Thyroid gland (tissue), 4 donors: ENCODE results near the gene PLXNA1.

Experiments used
- POLR2A ChIP-seq, 2 donors: fragments of 450-650 bp; IDR thresholded peaks; one replicate each; pipeline ENCODE4 v1.6.1; 2017; ENCODE audit warnings: antibody characterized with exemption in 2 of 2, mild to moderate bottlenecking in 2 of 2, moderate library complexity in 1 of 2
- TF ChIP-seq, protein P1 (sequence below), 6 experiments: fragments of 200-600 bp in 3 of 6; fragments of 450-650 bp in 3 of 6; sonication (generic) in 3 of 6; IDR thresholded peaks; one replicate each; pipeline ENCODE4 v1.5.1; 2016 to 2019; ENCODE audit warnings: antibody characterized with exemption in 6 of 6, mild to moderate bottlenecking in 2 of 6, inconsistent platforms in 1 of 6, moderate library complexity in 1 of 6

GRCh38 chr3:126994661-126995245, 11.8 kb downstream of the PLXNA1 start:
- no peak for TF ChIP-seq POLR2A (IDR thresholded peaks at IDR 0.05)
- TF ChIP-seq, protein P1, sequence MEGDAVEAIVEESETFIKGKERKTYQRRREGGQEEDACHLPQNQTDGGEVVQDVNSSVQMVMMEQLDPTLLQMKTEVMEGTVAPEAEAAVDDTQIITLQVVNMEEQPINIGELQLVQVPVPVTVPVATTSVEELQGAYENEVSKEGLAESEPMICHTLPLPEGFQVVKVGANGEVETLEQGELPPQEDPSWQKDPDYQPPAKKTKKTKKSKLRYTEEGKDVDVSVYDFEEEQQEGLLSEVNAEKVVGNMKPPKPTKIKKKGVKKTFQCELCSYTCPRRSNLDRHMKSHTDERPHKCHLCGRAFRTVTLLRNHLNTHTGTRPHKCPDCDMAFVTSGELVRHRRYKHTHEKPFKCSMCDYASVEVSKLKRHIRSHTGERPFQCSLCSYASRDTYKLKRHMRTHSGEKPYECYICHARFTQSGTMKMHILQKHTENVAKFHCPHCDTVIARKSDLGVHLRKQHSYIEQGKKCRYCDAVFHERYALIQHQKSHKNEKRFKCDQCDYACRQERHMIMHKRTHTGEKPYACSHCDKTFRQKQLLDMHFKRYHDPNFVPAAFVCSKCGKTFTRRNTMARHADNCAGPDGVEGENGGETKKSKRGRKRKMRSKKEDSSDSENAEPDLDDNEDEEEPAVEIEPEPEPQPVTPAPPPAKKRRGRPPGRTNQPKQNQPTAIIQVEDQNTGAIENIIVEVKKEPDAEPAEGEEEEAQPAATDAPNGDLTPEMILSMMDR (IDR thresholded peaks at IDR 0.05): no peak
